ENCODE data around the gene SLAMF6.

Gene SLAMF6

GRCh38 chr1:160474392-160475242 is 48.4 kb downstream of the SLAMF6 start:
- DNase-seq = no peak
- no peaks in the 10 kb centered on the region for H3K36me3 Mint-ChIP-seq (ENCODE audit: low read depth)
- no peak for TF ChIP-seq CTCF (IDR thresholded peaks at IDR 0.05)
- H3K4me1 Mint-ChIP-seq = no peaks in the 10 kb centered on the region
- no peak overlapping the region for H3K4me3 Mint-ChIP-seq
- peaks cover 4% of the 10 kb centered on the region for H3K27me3 Mint-ChIP-seq (ENCODE audit: low read depth, poor library complexity)
- H3K27ac Mint-ChIP-seq = no peak overlapping the region
- peaks cover 12% of the 10 kb centered on the region for H3K9me3 Mint-ChIP-seq

- H3K9me3 Mint-ChIP-seq = no peaks in the 10 kb centered on the region
- H3K27me3 Mint-ChIP-seq (ENCODE audit: low read depth, poor library complexity) = no peaks in the 10 kb centered on the region
- DNase-seq = no peak
- H3K27ac Mint-ChIP-seq = no peak overlapping the region
- no peak for TF ChIP-seq CTCF (IDR thresholded peaks at IDR 0.05)
- H3K4me3 Mint-ChIP-seq = no peak overlapping the region
- H3K36me3 Mint-ChIP-seq (ENCODE audit: low read depth) = no peaks in the 10 kb centered on the region
- no peaks in the 10 kb centered on the region for H3K4me1 Mint-ChIP-seq
Observed at GRCh38 chr1:160472112-160472511, 50.9 kb downstream of the SLAMF6 start.

- no peaks in the 10 kb centered on the region for H3K27me3 Mint-ChIP-seq (ENCODE audit: low read depth, poor library complexity)
- no peak for TF ChIP-seq CTCF (IDR thresholded peaks at IDR 0.05)
- no peak for DNase-seq
- no peaks in the 10 kb centered on the region for H3K4me1 Mint-ChIP-seq
- H3K4me3 Mint-ChIP-seq = no peak overlapping the region
- no peaks in the 10 kb centered on the region for H3K36me3 Mint-ChIP-seq (ENCODE audit: low read depth)
- H3K9me3 Mint-ChIP-seq = no peaks in the 10 kb centered on the region
- no peak overlapping the region for H3K27ac Mint-ChIP-seq
Observed at GRCh38 chr1:160471253-160471652, 51.8 kb downstream of the SLAMF6 start.

GRCh38 chr1:160467576-160467975 is 55.5 kb downstream of the SLAMF6 start:
- Mint-ChIP-seq H3K27ac (no peak overlapping the region), H3K4me1 (no peaks in the 10 kb centered on the region), H3K27me3 (ENCODE audit: low read depth, poor library complexity) (peaks cover 9% of the 10 kb centered on the region), H3K9me3 (no peaks in the 10 kb centered on the region), H3K36me3 (ENCODE audit: low read depth) (no peaks in the 10 kb centered on the region), H3K4me3 (no peak overlapping the region)
- no peak for TF ChIP-seq CTCF (IDR thresholded peaks at IDR 0.05)
- DNase-seq = no peak

- peaks cover 9% of the 10 kb centered on the region for H3K27me3 Mint-ChIP-seq (ENCODE audit: low read depth, poor library complexity)
Observed at GRCh38 chr1:160466961-160467360, 56.1 kb downstream of the SLAMF6 start.

More at GRCh38 chr1:160466961-160467360, 56.1 kb downstream of the SLAMF6 start:
- no peak for TF ChIP-seq CTCF (IDR thresholded peaks at IDR 0.05)
- no peak overlapping the region for H3K4me3 Mint-ChIP-seq
- H3K27ac Mint-ChIP-seq = no peak overlapping the region
- no peaks in the 10 kb centered on the region for H3K4me1 Mint-ChIP-seq
- no peaks in the 10 kb centered on the region for H3K9me3 Mint-ChIP-seq
- DNase-seq = no peak
- H3K36me3 Mint-ChIP-seq (ENCODE audit: low read depth) = no peaks in the 10 kb centered on the region
